K562 treated with DMSO at 1 percent for 4 hours (cell line): ENCODE measurements around the gene ZNF641. TPM values are rescaled to one million over a fixed set of nuclear protein-coding genes. Genes with fewer than 3 reads are reported as not detected.

ENCODE experiments used
- total RNA-seq: library from RNA; unstranded; fragments of 300-600 nt; gene quantifications from 2 replicates; pipeline ENCODE4 v1.2.3, GENCODE V29; 2022; ENCODE audit not compliant: insufficient read depth

ZNF641 gene
- total RNA-seq: 6.4 and 10.2 TPM in 2 replicates

DNA sequence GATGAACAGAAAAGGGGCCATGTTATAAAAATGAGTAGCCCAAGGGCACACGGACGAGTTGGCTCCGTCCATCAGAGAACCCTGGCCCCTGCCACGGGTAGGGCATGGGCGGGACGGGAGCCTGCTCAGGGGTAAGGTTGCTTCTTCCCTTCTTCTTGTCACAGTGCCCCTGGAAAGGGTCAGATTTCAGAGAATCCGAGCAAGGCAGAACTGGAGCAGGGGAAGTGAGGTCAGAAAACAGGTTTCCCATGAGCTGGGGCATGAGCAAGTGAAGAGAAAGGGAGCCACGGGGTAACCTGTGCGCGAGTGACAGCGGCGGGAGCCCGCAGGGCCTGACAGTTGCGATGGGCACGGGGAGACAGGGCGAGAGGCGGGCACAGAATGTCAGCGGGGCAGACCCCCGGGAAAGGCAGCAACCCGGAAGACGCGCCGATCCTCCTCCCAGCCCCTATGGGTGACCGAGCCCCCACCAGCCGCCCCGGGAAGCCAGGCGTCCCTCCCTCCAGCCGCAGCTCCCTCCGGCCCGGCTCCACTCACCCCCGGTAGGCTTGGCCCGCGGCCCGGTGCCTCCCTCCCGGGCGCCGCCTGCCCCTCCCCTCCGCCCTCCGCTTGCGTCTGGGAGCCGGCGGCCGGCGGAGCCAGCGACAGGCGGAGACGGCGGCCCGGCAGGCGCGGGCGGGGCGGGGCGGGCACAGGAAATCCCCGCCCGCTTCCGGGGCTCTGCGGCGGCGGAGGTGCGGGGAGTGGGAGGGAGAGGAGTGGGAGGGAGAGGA is at the start of gene ZNF641:
Gene ZNF641, minus strand, starts transcription at position 671 of the 773 bp plus-strand sequence. CDS start 2,829 bp downstream, outside the sequence.

Other genes starting within 250 kb of the ZNF641 start
- 9.0 and 13.4 TPM in 2 replicates for gene SENP1, start 244.8 kb downstream of the ZNF641 start, total RNA-seq
- 18.5 and 22.6 TPM in 2 replicates for gene PFKM, start 231.6 kb downstream of the ZNF641 start, total RNA-seq
- gene ASB8, start 193.4 kb downstream of the ZNF641 start, total RNA-seq: 16.9 and 23.7 TPM in 2 replicates
- gene CCDC184, start 167.3 kb downstream of the ZNF641 start, total RNA-seq: not detected in 2 replicates
- not detected in 2 replicates for gene OR10AD1, start 147.6 kb downstream of the ZNF641 start, total RNA-seq
- gene ANP32D, start 121.6 kb upstream of the ZNF641 start, total RNA-seq: not detected in 2 replicates
- gene C12orf54, start 131.6 kb upstream of the ZNF641 start, total RNA-seq: not detected in 2 replicates
- gene OR8S1, start 174.7 kb upstream of the ZNF641 start, total RNA-seq: not detected in 2 replicates
- 1.5 TPM in 1 of 2 replicates, not detected in the other for gene LALBA, start 219.1 kb upstream of the ZNF641 start, total RNA-seq